Kidney glomerular epithelial cell (primary cell): Measurements from ENCODE around the gene H1-8.

Source experiments
- DNase-seq: peaks from one replicate; lab custom pipeline; 2025; lab: John Stamatoyannopoulos, UW

Gene H1-8

GRCh38 chr3:129594409-129594808, 51.4 kb downstream of the H1-8 start:
- DNase-seq, result no peak

DNA sequence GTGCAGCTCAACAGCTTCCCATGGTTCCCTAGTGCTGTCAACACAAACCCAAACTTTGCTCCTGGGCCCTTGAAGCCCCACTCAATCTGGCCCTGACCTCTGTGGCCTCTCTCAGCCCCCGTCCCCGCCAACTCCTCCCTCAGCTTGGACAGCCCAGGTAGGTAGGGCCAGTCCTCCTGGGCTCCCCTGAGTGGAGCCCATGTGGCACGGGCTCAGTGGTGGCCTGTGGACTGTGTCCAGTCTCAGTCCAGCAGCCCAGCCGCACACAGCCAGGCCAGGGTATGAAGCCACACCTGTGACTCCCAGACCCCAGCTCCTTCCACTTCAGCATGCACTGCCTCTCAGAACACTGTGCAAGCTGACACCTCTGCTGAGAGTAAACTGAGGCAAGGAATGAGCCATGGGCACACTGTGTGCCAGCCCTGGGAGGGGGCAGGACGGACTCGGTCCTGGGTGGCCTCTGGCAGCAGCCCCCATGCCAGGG, 52.0 kb downstream of the H1-8 start:
- DNase-seq, result no peak

DNA sequence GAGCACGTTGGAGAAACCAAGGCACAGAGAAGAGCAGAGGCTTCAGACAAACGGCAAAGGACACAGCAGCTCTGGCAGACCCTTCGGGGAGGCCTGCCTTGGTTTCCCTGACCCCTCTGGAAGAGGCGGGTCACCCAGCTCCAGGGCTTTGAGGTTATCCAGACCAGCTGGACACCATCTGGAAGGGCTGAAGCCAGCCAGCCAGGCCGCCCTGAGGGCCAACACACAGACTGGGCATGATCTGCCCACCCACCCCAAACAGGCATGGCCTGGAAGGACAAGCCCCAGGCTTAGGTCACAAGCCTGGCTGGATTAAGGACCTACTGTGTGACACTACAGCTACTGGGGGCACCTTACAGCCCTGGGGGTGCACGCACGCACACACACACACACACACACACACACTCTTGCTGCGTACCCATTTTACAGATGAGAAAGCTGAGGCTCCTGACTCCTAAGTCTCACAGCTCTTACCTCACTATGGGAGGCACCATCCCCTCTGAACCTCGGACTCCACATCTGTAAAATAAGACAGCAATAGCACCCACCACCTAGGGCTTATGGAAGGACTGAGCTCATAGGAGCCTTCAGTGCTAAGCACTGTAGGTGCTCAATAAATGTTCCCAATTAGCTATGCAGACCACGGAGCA, 52.7 kb downstream of the H1-8 start:
- no peak for DNase-seq

GRCh38 chr3:129596194-129597086, 53.5 kb downstream of the H1-8 start:
- DNase-seq, result peak; percentile 53

GRCh38 chr3:129597087-129597999, 54.4 kb downstream of the H1-8 start:
- no peak for DNase-seq

DNA sequence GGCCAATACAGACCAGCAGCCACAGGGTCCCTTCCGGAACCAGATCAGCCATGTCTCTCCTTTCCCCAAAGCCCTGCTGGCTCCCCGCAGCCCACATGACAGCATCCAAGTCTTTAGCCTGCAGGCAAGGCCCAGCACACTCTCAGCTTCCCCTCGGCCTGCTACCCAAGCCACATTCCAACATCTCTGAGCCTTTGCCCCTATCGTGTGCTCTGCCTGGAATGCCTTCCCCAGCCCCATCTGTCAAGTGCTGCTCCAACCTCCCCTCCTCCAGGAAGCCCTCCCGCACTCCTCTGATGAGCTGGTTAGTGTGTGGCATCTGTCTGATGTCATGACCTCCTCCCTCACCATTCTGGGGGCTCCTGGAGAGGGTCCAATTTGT, 55.0 kb downstream of the H1-8 start:
- no peak for DNase-seq

GRCh38 chr3:129598484-129598883, 55.5 kb downstream of the H1-8 start:
- no peak for DNase-seq

DNA sequence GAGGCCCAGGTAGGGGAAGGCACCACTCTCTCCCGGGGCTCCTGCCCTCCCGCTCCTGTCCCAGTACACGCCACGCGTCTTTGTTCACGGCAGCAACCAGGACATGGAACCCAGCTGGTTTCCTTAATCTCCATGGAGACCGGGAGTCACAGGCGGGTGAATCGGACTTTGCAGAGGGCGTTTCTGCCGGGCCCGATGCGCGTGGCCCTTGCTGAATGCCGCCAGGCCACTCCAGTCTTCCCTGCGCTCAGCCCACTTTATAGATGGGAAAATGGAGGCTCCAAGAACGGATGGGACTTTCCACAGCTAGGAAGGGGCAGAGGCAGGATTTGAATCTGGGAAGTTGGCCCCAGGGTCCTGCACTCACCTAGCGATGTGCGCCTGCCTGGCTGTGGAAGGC, 56.1 kb downstream of the H1-8 start:
- no peak for DNase-seq

- DNase-seq, result no peak
These were observed 56.6 kb downstream of the H1-8 start for GRCh38 chr3:129599607-129600006.

- DNase-seq, result no peak
These were observed 57.4 kb downstream of the H1-8 start for GRCh38 chr3:129600348-129600747.
